COLO668 (cell line): ENCODE measurements around the gene PRIM2.
"Not testable (repeated sequence)": the region's sequence is repeated elsewhere in the genome, so short reads cannot be mapped to it uniquely, and the experiment has no call there.

Source experiments
- DNase-seq: peaks from one replicate; lab custom pipeline; 2025; ENCODE audit not compliant: unreplicated experiment; lab: John Stamatoyannopoulos, UW

The PRIM2 gene

DNA sequence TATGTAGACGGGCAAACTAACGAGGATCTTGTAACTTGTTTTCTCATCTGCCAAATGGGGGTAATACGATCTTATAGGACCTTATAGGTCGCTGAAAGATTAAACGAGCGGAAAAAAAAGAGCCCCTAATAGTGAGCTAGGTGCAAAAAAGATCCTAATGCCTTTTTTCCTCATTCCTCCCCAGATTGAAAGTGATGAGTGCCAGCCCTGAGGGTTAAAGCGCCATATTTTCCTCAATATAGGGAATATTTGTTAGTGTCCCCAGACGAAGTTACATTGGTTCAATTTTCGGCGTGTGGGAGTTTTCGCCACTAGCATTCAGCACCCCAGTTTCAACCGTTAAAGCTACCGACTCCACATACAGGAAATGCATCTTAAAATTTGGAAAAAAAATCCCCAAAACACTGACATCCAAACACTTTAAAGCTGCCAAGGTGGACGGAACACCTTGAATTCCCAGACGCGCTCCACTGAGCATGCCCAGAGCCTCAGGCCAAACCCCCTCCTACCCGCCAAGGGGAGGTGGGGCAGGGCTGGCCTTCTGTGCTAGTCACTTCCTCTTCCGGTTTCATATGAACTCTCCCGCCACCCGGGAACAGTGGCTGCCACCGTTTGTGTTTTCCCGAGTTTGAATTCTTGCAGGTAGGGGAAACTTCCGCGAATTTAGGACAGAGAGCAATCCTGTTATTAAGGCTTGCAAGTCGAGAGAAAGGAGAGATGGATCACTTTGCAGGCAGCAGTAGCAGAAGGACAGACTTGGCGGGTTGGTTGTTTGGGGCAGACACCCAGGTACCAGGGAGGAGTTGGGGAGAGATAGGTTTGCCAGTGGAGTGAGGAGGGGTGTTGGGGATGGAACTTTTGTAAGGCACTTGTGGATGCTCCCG lies at the start of gene PRIM2:
Gene PRIM2, plus strand, starts transcription at position 571 of the 884 bp plus-strand sequence. CDS start 816 bp downstream, outside the sequence.
- DNase-seq, result peak; percentile 79

- DNase-seq, result no peak
These were observed 49.2 kb upstream of the PRIM2 start for GRCh38 chr6:57268294-57268640.

GRCh38 chr6:57274113-57274824 lies 43.2 kb upstream of the PRIM2 start:
- DNase-seq, result not testable (repeated sequence)

- DNase-seq, result no peak
These were observed 42.0 kb upstream of the PRIM2 start for GRCh38 chr6:57275384-57275783.

DNA sequence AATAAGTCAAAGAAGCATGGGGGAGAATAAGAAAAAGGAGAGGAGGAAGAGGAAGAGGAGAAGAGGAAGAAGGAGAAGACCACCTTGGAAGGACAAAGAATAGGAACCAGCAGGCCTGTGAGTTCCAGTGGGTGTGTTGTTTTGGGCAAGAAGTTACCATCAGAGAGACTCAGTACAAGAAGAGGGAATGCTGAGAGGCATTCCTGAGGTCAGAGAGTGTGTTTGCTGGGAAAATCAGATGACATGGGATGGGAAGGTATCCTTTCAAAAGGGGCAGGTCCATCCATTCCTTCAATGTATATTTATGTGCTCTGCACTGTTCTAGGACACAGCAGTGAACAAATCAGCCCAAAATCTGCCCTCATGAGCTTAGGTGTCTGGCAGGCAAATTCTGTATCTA lies 40.5 kb upstream of the PRIM2 start:
- no peak for DNase-seq

GRCh38 chr6:57278570-57278969 lies 38.9 kb upstream of the PRIM2 start:
- DNase-seq, result no peak

DNA sequence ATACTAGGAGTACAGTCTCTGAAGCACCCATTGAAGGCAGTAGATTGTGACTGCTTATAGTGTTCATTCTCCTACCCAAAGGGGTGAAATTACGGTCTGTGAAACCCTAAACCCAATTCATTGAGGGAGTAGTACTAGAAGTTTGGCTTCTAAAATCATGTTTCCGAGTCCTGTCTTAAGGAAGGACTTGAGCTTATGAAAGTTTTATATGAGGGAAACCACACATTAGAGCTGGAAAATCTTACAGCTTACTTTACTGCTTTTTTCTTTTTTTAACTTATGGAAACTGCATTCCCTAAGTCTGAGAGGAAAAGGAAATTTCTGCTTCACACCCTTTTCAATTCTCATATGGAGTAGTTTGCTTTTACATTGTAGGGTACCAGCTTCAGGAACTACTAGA lies 38.4 kb upstream of the PRIM2 start:
- no peak for DNase-seq

DNA sequence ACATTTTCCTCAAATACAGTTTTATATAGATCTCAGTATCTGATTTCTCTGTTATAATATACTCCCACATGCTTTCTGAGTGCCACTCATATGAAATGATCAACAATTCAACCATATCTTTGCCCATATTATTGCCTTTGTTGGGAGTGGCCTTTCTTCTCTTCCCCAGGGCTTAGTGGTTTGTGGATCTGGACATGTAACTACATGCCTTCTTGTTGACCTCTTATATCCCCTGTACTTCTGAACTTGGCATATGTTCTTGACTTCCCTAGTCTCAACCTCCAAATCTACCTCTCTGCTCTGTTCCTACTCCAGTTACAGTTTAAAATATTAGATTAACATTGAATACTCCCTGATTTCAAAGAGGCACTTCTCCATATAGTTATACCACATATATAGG lies 34.3 kb upstream of the PRIM2 start:
- no peak for DNase-seq

DNA sequence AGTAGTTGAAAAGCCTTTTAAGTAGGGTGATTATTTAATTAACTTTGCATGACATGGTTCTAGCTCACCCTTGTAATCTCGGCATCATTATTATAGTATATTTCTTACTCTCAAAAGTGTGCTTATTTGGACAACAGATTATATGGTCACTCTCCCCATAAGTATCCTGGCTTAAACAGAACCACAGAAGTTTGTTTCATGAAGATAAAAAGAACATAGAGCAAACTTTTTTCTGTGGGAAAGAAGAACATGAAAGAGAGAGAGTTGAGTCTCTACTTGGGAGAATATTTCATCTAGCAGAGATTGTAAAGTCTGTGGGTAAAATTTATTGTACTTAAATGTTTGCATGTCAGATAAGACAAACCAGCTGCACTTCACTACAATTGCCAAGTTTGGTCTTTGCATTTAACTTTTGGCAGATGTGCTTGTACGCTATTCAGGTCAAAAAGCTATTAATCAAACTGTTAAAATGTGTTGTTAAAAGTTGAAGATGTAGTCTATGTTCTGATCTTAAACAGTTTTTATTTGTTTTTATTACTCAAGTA lies 33.4 kb upstream of the PRIM2 start:
- no peak for DNase-seq

GRCh38 chr6:57288136-57288535 lies 29.3 kb upstream of the PRIM2 start:
- DNase-seq, result not testable (repeated sequence)

DNA sequence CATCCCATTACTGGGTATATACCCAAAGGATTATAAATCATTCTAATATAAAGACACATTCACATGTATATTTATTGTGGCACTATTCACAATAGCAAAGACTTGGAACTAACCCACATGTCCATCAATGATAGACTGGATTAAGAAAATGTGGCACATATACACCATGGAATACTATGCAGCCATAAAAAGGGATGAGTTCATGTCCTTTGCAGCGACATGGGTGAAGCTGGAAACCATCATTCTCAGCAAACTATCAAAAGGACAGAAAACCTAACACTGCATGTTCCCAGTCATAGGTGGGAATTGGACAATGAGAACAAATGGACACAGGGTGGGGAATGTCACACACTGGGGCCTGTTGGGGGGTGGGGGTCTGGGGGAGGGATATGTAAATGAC lies 24.0 kb upstream of the PRIM2 start:
- not testable (repeated sequence) for DNase-seq

DNA sequence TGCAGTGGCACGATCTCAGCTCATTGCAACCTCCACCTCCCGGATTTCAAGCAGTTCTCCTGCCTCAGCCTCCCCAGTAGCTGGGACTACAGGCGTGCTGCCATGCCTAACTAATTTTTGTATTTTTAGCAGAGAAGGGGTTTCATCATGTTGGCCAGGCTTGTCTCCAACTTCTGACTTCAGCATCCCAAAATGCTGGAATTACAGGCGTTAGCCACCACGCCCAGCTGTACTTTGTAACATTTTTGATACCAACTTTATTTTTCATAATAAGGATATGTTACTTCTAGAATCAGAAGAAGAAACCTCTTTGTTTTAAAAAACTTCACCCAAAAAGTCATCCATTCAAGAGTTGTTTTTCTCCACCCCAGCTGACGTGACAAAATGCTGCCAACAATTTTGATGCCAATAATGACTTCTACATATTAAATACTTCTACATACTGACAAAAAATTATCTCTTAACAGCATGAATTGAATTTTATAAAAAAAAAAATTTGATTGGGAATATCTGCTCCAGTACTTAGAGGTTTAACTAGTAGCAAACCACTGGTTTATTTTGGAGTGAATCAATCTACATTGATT lies 22.5 kb upstream of the PRIM2 start:
- DNase-seq, result no peak

DNA sequence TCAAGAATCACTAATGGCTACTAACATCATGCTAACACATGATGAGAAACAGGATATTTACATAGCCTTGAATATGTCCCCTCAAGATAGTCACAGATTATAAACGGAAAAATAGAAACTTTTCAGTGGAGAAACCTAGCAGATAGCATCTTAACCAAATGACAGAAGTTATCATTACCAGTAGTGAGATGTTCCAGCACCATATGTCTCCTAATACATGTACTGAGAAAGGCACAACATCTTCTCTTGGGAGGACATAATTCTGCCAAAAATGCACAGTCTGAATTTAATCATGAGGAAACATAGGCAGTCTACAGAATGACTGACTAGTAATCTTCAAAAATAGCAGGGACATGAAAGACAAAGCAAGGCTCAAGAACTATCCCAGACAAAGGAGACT lies 19.9 kb upstream of the PRIM2 start:
- DNase-seq, result no peak

GRCh38 chr6:57298741-57299140 lies 18.7 kb upstream of the PRIM2 start:
- no peak for DNase-seq

DNA sequence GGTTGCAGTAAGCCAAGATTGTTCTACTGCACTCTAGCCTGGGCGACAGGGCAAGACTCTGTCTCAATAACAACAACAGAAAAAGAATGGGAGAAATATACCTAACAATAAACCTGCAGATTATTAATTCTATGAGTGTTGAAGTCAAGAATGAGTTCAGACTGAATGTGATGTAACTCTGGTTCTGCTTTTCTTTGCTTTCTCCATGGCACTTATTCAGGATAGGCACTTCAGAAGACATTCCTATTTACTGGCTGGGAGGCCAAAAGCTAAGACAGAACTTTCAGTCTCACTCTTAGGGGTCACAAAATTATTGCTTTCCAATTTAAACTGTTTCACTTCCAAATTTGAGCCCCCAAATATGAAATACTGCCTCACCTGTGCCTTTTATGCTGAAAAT lies 15.7 kb upstream of the PRIM2 start:
- DNase-seq, result no peak

DNA sequence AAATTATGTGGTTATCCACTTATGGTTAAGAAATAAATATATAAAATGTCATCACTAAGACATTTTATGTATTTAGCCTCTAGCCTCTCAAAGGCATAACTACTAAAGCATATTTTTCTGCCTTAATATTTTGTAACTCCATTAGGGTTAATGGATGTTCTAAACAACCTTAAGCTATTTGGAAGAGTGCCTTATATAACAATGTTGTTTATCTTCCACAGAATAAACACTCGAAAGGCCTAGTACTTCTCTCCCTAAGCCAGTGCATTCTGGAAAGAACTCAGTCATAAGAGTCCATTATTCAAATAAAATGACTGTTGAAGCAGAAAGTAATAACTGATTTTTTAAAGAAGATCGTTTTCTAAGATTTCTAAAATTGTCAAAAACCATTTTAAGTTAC lies 15.0 kb upstream of the PRIM2 start:
- no peak for DNase-seq

DNA sequence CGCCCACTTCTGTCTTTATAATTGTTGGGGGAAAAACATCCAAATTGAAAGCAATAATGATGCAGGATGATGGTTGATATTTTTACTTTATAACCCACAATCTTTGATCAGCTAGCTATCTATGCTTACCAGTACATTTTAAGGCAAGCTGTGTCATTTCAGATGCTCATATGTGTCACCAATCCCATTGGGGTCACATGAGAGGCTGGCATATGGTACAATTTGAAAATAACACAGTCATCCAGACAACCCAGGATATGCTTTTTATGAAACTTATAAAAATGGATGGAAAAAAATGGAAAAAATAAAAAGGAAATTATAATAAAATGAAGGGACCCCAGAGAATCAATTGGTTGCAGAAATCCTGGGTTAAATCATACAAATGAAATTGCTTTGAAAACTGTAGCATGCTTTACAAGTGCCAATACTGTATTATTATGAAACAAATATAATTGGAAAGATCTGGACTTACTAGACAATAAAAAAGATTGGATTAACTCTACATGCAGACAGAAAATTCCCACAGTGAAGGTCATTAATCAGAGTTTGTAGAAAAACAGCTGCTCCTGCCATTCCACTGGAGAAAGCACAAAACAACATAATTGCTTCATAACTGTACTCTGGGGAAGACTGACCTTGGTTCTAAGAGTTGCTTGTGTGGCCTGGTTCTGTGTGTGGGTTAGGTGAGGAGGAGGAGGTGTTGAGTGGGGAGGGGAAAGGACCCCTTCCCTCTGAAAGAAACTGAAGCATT lies 13.3 kb upstream of the PRIM2 start:
- no peak for DNase-seq

- DNase-seq, result no peak
These were observed 12.3 kb upstream of the PRIM2 start for GRCh38 chr6:57305107-57305506.

DNA sequence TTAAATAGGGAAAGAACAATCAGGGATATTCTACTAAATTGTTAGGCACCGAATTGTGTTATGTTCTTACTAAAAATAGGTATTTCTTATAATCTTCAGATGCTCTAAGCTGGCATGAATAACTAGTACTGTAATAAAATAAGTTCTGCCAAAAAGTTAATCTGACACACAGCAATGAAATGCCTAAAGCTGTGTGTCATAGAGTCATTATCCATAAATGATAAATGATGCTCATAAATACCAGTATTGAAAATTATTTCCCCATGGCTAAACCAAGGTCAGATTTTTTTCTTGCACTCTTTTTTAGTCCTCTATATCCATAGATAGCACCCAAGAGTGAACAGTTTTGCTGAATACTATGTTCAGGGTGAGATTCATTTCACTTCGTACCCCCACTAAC lies 11.7 kb upstream of the PRIM2 start:
- no peak for DNase-seq

DNA sequence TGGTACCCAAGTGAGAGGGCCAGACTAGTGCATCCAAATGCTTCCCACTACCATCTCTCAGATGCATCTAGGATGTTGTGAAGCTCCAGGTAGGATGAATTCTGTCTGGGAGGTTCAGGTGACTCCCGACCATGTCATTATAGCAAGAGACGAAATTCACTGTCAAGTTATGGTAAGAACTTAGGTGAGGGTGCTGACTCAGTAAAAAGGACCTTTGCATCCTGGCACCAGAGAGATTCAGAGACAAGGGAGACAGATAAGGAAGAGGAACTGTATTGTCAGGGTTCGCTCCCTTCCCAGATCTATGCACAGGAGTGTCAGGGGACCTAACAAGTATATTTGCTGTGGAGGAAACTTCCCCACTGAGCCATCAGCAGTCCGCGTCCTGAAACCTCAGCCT lies 11.2 kb upstream of the PRIM2 start:
- DNase-seq, result no peak

DNA sequence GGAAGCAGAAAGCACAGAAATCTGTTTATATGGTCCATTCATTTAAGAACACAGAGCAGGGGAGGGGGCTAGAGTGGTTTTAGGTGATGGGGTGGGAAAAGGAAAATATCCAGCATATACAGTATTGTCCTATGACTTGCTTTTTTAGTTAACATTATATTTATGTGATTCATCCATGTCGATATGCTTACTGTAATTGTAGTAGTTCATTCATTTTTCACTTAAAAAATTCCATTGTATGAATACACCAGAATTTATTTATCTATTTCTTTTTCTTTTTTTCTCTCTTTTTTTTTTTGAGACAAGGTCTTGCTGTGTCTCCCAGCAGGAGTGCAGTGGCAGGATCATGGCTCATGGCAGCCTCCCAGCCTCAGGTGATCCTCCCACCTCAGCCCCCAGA lies 9.6 kb upstream of the PRIM2 start:
- DNase-seq, result no peak
